ENCODE results near the gene RASGRF2.

Gene RASGRF2

DNA sequence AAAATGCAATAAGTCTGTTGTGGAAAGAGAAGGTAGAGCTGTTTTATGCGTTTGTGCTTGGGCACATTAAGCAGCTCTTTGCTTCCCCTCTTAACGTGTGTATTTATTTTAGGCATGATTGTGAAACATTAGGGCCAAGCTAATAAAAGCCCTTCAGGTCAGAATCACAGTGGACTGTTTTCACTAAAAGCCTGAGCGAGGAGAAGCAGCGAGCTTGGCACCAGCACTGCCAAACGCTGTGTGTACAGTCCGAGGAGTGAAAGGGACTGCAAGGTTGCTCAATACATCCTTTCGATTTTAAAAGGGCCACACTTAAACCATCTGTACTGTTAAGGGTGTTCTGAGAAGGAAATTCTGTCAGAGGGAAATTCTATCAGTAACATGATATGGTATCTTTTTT, 165.8 kb downstream of the RASGRF2 start:
- in situ Hi-C loops (cut with MboI; ENCODE audit: low sequenced_read_pairs): no loop called here

DNA sequence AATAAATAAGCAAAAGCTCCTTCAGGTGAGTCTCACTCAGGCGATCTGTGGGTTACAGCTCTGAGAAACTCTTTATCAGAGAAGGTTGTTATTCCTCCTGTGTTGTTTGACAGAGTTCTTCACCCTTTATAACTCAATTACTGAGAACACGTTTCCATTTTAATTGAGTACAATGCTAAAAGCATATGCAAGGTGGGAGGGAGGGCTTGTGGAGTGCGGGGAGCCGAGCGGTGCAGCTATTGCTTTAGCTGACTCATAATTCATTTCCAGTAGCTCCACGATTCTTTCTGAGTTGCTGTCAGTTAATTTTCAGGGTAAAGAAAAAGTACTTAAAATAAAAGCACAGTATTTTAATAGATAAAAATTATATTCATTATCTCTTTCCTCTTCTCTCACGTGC, 168.3 kb downstream of the RASGRF2 start:
- in situ Hi-C loops (cut with MboI; ENCODE audit: low sequenced_read_pairs): no loop called here

DNA sequence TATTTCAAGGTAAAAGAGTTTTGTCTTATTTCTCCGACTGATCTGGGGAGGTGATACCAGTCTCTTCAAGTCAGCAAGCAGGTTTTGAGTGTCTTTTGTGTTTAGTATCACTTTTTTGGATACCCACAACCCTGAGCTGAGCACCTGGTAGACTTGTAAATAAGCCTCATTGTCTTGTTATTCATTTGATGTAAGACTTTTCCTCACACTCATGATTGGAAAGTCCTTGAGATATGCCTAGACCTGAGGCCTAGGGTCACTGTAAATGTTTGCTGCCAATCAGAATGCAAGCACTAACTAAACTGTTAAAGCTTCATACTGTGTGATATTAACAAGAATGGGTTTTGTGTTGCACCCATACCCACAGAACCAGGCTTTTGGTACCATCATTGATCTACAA, 172.2 kb downstream of the RASGRF2 start:
- in situ Hi-C loops (cut with MboI; ENCODE audit: low sequenced_read_pairs): no loop called here

DNA sequence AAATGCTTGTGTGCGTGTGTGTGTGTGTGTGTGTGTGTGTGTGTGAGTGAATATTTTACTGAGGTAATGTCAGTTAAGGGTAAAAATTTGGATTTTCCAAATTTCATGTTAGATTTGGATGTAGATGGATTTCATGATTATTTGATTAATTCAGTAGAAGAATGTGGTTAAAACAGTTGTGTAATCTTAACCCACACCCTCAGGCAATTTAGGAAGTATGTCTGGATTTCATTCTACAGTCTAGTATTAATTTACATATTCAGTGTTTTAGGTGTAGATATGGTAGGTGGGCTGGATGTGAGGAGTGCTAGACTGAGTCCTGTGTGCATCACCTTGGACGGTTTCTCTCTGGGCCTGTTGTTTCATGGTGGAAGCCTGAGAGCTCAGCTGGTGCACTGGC, 173.9 kb downstream of the RASGRF2 start:
- in situ Hi-C loops (cut with MboI; ENCODE audit: low sequenced_read_pairs): no loop called here

DNA sequence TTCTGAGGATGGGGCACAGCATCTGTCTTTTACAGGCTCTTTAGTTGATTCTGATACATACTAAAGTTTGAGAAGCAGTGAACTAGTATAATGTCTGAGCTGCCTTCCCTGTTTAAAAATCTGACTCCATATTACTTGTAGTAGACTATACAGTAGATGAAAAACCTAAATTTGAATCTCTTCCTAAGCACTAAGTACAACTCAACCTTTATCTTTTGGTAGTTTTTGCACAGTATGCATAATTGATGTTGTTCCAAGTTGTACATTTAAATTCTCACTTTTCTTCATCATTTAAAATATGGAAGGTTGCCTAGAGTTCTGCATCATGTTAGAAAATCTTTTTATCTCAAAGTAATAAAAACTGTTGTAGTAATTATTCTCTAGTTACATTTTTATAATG, 174.4 kb downstream of the RASGRF2 start:
- in situ Hi-C loops (cut with MboI; ENCODE audit: low sequenced_read_pairs): no loop called here

DNA sequence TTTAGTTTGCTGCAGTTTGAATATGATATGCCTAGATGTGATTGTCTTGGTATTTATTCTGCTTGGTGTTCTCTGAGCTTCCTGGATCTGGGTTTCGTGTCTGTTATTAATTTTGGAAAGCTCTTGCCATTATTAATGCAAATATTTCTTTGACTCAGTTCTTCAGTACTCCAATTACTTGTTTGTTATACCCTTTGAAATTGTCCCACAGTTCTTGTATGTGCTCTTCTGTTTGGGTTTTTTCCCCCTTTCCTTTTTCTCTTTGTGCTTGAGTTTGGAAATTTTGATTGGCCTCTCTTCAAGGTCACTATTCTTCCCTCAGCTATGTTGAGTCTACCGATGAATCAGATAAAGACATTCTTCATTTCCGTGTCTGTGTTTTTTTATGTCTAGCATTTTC, 176.4 kb downstream of the RASGRF2 start:
- in situ Hi-C loops (cut with MboI; ENCODE audit: low sequenced_read_pairs): no loop called here

DNA sequence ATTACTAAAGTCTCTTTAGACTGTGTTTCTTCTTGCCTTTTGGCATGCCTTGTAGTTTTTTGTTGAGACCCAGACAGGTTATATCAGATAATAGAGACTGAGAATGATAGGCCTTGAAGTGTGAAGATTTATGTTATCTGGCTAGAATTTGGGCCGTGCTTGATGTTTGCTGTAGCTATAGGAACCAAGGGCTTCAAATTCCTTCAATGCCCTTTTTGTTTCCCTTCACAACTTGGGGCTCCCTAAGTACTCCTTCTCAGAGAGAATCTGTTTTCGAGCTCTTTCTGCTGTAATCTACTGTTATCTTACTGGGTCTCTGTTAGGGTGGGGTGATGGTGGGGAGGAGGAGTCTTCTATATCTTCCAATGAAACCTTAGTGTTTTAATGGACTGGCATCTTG, 177.7 kb downstream of the RASGRF2 start:
- in situ Hi-C loops (cut with MboI; ENCODE audit: low sequenced_read_pairs): no loop called here

DNA sequence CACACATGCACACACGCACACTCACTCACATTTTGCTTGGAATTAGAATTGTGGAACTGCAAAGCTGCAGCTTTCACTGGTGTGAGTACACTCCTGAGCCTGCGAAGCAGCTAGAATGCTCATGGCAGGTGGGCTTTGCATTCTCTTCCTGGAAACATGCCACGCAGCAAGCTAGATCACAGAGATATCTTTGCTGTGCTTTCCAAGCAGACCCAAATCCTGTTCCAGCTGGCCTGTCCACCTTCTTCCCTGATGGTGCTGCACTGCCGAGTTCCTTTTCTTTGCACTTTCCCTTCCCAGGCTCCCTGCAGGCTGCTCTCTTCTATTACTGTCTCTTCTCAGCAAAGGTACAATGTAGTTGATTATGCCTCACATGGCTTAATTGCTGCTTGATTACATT, 180.3 kb downstream of the RASGRF2 start:
- in situ Hi-C loops (cut with MboI; ENCODE audit: low sequenced_read_pairs): no loop called here

DNA sequence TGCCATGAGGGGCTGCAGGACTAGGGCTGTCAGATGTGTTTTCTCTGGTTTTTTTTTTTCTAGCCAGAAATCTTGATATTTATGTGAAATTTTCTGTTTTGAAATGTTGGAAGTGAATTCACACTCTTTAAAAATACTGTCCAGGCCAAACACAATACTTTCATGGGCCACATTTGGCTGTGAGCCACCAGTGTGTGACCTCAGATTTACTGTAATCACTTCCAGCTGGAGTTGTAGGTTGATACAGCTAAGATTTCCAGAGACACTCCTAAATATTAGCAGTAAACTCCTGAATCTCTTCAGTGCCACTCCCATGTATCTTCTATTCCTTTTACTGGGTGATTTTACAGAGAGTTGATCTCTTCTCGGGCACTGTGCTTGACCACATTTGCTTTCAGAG, 180.8 kb downstream of the RASGRF2 start:
- in situ Hi-C loops (cut with MboI; ENCODE audit: low sequenced_read_pairs): no loop called here

DNA sequence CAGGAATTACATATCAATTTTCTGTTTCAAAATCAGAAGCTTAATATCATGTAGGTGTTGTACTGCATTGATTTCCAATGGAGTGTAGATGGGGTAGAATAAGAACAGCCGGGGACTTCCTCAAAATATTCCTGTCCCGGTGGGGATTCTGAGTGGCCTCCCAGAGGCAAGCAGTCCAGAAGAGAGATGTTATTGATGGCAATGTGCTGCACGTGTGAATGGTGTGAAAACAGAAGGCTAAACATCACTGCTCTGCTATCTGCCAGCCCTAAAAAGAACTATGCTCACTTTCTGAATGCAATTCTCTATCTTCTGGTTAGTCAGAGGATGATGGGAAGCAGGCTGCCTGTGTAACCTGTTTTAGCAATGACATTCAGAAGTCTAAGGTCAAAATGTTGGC, 181.9 kb downstream of the RASGRF2 start:
- in situ Hi-C loops (cut with MboI; ENCODE audit: low sequenced_read_pairs): no loop called here

DNA sequence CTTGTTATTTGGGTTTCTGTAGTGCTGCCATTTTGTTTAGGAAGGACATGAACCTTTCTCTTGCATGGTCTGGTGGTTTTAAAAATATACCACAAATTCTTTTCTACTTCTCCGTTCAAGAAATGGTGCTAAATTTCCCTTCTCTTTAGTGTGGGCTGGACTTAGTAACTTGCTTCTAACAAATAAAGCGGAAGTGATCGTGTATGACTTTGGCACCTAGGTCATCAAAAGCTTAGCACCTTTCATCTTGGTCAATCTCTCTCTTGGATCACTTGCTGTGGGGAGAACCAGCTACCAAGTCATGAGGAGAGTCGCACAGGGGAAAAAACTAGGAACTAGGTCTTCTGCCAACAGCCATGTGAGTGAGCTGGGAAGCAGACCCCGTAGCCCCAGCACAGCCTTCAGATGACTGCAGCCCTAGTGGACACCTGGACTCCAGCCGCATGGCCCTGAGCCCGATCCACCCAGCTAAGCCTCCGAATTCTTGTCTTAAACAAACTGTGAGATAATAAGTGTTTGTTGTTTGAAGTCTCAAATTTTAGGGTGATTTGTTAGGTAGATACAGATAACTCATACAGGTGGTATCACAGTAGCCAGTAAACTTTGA, 185.3 kb downstream of the RASGRF2 start:
- in situ Hi-C loops (cut with MboI; ENCODE audit: low sequenced_read_pairs): no loop called here

DNA sequence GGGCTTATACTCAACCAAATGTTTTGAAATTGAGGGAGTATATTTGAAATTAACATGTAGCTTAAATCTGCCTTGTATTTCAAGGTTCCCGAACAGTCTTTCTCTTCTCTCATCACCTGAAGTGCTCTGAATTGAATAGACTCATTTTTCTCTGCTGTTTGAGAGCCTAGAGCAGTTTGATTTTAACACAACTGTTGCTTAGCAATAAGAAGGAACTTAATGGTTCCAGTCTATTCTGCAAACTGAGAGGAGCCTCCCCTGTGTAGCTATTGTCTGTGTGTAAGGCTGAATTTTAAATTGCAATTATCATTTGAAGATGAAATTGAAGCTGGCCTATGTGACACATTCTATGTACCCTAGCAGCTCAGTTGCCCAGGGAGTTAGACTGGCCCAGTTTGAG, 185.9 kb downstream of the RASGRF2 start:
- in situ Hi-C loops (cut with MboI; ENCODE audit: low sequenced_read_pairs): no loop called here

DNA sequence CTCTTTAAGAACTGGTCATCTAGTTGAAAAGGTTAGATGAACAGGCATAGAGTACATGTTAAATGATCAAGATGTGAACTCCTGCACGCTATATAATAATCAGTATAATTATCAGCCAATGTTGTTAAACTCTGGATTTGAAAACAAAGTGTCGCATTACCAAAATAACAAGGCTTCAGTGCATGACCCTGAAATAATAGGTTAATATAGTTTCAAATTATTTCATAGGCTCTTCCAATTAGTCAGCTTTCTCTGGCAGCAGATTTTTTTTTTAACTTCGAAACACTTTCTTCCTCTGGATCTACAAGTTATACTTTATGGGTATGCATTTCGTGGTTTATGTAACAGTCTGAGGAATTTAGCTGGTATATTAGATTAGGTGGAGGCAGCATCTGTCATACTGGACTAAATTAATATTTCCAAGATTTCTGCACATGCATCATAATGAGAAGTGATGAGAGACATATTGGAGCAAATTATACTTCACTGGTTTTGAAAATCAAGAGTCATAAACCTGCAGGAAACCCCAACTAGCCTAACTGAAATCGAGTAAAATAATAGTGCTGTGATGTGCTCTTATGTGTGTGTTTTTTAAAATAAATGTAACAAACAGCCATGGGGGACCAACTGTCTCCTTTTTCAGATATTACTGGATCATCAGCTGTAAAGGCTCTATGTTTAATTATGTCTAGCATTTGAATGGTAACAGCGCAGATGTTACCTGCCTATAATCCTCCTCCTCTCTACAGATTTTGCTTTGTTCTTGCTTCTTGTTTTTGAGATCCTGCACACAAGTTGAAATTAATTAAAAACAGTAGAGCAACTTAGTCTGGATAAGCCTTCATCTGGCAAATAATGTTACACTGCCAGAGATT, 187.1 kb downstream of the RASGRF2 start:
- in situ Hi-C loops (cut with MboI; ENCODE audit: low sequenced_read_pairs): no loop called here

DNA sequence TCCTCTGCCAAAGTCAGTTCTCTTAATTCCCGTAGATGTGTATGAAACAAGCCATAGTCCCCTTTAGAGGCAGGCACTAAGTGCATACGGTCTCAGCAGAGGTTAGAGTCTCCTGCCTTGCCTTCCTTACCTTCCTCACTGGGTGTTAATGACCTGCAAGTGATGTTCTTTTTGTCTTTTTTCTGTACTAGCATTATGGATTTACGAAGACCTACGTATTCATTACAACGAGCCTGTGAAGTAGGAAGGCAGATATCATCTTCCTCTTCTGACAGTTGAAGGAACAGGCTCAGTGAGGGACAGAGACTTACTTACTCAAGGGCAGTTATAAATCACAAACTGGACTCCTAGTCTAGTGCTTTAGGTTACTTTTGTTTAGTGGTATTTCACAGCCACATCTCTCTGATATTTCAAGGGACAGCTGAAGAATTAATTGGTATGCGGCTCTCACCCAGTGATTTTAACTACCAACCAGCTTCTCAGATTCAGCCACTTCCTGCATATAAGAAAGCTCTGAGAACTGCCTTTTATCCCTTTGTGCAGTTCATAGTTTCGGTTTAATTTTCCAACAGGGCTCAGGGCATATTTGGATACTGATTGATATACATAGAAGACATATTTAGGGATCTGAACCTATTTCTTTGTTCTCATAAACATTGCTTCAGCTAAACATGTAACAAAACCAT, 187.9 kb downstream of the RASGRF2 start:
- in situ Hi-C loops (cut with MboI; ENCODE audit: low sequenced_read_pairs): no loop called here

DNA sequence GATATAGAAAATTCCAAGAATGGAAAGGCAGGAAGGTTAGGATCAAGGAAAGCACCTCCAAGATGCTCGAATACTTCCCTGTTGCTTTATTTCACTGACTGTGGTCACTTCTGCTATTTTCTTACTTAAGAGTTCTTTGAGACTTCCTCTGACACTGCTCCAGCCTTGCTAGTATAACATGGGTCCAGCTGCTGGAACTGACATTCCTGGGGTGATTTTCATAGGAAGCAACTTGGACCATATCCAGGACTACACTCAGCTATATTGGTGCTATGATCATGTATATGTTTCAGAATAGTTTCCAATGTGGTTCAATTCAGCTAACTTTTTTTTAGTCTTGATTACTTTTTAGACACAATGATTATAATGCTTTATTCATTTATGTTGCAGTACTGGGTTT, 191.4 kb downstream of the RASGRF2 start:
- in situ Hi-C loops (cut with MboI; ENCODE audit: low sequenced_read_pairs): no loop called here

DNA sequence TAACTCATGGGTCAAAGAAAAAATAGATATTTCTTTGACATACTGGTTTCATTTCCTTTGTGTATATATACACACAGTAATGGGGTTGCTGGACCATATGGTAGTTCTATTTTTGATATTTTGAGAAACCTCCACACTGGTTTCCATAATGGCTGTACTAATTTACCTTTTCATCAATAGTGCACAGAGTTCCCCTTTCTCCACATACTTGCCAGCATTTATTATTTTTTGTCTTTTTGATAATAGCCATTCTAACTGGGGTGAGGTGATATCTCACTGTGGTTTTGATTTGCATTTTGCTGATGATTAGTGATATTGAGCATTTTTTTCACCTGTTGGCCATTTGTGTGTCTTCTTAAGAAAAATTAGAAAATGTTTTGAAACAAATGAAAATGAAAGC, 194.6 kb downstream of the RASGRF2 start:
- in situ Hi-C loops (cut with MboI; ENCODE audit: low sequenced_read_pairs): no loop called here

DNA sequence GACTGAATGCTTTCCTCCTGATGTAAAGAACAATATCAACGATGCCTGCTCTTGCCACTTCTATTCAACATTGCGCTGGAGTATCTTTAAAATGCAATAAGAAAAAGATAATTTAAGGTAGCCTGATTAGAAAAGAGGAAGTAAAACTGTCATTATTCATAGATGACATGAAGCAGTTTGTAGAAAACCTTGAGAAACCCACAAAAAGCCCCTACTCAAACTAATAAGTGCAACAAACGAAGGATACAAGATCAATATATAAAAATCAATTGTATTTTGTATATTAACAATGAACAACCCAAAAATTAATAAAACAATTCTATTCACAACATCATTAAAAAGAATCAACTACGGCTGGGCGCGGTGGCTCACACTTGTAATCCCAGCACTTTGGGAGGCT, 196.6 kb downstream of the RASGRF2 start:
- in situ Hi-C loops (cut with MboI; ENCODE audit: low sequenced_read_pairs): no loop called here

DNA sequence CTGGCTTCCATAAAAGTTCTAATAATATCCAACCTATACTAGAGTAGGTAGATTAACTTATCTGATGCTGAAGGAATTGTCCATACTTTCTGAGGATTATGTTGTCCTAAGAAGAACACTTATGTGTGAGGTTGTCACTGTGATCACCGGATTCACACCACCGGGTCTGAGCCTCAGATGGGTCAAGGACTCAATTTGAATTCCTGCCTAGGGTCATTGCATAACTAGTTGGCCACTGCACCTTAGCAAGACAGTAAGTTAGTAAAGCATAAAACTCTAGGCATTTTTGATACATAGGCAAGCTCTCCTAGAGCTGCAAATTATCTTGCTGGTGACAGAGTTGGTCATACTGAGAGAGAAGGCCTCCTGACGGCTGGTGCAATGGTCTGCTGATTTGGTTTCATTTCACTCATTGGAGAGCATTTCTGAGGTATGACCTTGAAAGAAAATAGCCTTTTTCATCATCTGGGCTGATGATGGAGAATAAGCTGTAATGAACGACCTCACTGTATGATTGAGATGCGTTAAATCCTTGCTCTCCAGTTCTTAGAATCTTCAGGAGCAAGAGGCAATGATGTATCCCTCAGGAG, 200.9 kb downstream of the RASGRF2 start:
- in situ Hi-C loops (cut with MboI; ENCODE audit: low sequenced_read_pairs): no loop called here

DNA sequence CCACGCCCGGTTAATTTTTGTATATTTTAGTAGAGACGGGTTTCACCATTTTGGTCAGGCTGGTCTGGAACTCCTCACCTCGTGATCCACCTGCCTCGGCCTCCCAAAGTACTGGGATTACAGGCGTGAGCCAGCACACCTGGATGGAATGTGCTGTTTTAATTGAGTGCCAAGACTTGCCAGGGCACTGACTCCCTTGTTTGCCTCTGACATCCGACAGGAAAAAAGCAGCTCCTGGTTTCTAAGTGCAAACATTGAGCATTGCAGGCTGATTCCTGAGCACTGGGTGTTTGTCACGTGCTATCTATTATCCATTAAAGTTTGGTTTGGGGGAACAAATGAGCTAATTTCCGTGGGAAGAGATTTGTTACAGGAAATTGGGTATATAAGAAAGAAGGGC, 202.3 kb downstream of the RASGRF2 start:
- in situ Hi-C loops (cut with MboI; ENCODE audit: low sequenced_read_pairs): no loop called here

DNA sequence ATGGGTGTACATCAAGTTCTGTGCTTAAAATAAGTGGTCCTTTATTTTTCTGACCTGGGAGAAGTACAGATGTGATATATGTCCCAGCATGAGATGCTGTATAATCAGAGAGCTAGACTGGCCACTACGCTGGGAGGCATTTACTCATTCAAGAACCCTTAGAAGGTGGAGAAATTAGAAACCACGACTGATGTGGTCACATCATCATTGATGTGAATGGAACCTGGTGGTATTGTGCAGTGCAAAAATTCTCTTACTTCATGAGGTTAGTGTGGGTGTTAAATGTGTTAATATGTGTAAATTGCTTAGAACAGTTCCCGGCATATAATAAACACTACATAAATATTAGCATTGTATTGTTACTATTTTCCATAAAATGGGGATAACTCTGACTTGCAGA, 203.5 kb downstream of the RASGRF2 start:
- in situ Hi-C loops (cut with MboI; ENCODE audit: low sequenced_read_pairs): no loop called here

DNA sequence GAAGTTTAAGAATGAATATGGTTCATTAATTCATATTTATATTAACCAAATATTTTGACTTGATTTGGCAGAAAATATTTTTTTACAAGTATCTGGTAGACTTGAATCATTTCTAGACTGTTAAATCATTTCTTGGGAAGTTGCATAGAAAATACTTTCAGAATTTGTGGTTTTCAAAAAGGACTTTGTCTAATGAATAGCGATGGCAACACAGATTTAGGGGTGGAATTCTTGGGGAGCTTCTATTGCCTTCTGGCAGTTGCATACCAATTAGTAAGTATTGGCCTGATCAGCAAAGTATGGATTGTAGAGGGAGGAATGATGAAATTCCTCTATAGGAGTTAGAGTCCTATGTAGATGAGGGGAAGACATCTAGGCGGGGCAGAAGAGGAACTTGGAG, 204.3 kb downstream of the RASGRF2 start:
- in situ Hi-C loops (cut with MboI; ENCODE audit: low sequenced_read_pairs): no loop called here

DNA sequence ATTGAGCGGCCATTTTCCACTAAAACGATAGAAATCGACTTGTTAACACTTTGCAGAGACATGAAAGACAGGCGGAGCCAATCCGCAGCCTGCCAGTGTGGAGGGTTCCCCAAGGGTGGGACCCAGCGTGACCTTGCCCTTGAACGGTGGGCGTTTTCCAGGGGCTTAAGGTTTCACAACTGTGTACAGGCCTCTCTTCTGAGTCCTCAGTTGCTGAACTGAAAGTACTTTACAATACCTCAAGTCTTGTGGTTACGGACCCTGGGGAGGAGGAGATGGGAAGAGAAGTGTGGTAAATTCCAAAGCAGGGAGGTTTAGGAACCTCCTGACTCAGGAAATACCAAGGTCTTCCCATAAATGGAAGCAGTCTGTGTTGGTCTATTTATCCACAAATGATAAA, 204.8 kb downstream of the RASGRF2 start:
- in situ Hi-C loops (cut with MboI; ENCODE audit: low sequenced_read_pairs): no loop called here
